RKO (cell line): ENCODE measurements around the gene OTOG.

Source experiments
- DNase-seq: peaks from one replicate; pipeline ENCODE4 v3.0.0-alpha.2; 2016; ENCODE audit warnings: low spot score

Gene OTOG

GRCh38 chr11:17560281-17561110, 13.4 kb downstream of the OTOG start:
- no peak for DNase-seq

GRCh38 chr11:17561111-17561415, 14.0 kb downstream of the OTOG start:
- DNase-seq = no peak

- DNase-seq = no peak
Measured at GRCh38 chr11:17561526-17561925, 14.5 kb downstream of the OTOG start.

GRCh38 chr11:17563231-17563646, 16.2 kb downstream of the OTOG start:
- DNase-seq = no peak

- no peak for DNase-seq
Measured at GRCh38 chr11:17563961-17564686, 17.1 kb downstream of the OTOG start.

GRCh38 chr11:17564687-17565042, 17.6 kb downstream of the OTOG start:
- DNase-seq = no peak

- DNase-seq = no peak
Measured at GRCh38 chr11:17568944-17569343, 21.9 kb downstream of the OTOG start.

- no peak for DNase-seq
Measured at GRCh38 chr11:17570034-17570433, 23.0 kb downstream of the OTOG start.

- DNase-seq = no peak
Measured at GRCh38 chr11:17571431-17572358, 24.6 kb downstream of the OTOG start.

GRCh38 chr11:17572359-17572690, 25.3 kb downstream of the OTOG start:
- no peak for DNase-seq

- no peak for DNase-seq
Measured at GRCh38 chr11:17572791-17573460, 25.9 kb downstream of the OTOG start.

- no peak for DNase-seq
Measured at GRCh38 chr11:17573526-17573925, 26.5 kb downstream of the OTOG start.

- no peak for DNase-seq
Measured at GRCh38 chr11:17574141-17575091, 27.4 kb downstream of the OTOG start.

GRCh38 chr11:17575431-17576425, 28.7 kb downstream of the OTOG start:
- no peak for DNase-seq

- no peak for DNase-seq
Measured at GRCh38 chr11:17578296-17578695, 31.2 kb downstream of the OTOG start.

GRCh38 chr11:17578958-17579357, 31.9 kb downstream of the OTOG start:
- no peak for DNase-seq

- no peak for DNase-seq
Measured at GRCh38 chr11:17579451-17579850, 32.4 kb downstream of the OTOG start.

- DNase-seq = no peak
Measured at GRCh38 chr11:17580271-17580670, 33.2 kb downstream of the OTOG start.

GRCh38 chr11:17581036-17581731, 34.1 kb downstream of the OTOG start:
- DNase-seq = no peak
